HG03378 (cell line): ENCODE measurements around the gene UPF2.
A peak's percentile ranks its signal among the peaks of the same experiment; 100 is the strongest.
"Not testable (repeated sequence)": the region's sequence is repeated elsewhere in the genome, so short reads cannot be mapped to it uniquely, and the experiment has no call there.

ENCODE experiments used
- ATAC-seq: cut with Tn5 transposase; IDR thresholded peaks from one replicate; pipeline ENCODE4 v1.9.1; 2021; ENCODE audit warnings: mild to moderate bottlenecking, moderate library complexity; ENCODE audit not compliant: unreplicated experiment

UPF2 gene

GRCh38 chr10:12045596-12045995 lies 3.0 kb upstream of the UPF2 start:
- ATAC-seq = no peak

DNA sequence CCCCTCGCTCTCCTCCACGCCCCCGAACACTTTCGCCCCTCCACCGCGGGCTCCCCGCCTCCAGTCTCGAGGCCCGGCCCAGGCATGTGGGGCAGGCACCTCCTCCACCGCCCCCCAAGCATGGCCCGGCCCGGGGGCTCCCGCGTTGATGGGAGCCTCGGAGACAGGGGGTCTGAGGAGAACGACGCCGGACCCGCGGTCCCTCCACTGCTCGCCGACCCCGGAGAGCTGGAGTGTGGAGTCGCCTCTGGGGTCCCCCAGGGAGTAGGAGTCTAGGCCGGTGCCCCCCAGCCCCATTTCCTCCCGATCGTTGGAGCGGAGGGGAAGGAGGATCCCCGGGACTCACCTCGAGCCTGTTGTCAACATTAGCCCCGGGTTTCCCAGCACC lies 206 bp downstream of the UPF2 start:
- ATAC-seq = no peak

DNA sequence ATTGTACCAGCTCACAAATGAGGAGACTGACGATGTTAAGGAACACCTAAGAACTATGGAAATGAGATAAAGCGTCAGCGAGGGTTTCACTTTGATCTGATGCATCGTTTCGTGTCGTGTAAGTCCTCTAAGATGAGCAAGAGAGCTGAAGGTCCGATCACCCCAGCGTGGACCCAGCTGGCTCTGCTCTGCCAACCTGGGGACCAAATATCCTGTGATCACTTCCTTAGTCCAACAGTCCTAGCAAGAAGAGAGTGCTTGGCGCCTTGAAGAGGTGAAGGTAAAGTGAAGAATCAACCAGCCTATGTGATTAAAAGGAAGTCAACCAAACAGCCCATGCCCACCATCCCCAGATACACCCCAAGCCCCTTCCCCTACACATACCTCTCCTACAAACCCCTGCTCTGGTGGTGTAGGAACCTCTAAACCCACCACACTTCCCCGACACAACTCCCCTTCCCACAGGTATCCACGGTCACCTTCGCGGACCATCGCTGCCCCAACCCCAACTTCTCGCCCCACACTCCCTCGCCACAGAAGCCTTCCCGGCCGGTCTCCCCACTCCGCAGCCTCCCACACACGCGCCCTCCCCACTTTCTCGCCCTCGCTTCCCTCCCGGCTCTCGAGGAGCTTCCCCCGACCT lies 722 bp downstream of the UPF2 start:
- ATAC-seq = no peak

GRCh38 chr10:12036073-12036655 lies 6.4 kb downstream of the UPF2 start:
- ATAC-seq = no peak

- ATAC-seq = no peak
Observed at GRCh38 chr10:12031404-12031803, 11.2 kb downstream of the UPF2 start.

DNA sequence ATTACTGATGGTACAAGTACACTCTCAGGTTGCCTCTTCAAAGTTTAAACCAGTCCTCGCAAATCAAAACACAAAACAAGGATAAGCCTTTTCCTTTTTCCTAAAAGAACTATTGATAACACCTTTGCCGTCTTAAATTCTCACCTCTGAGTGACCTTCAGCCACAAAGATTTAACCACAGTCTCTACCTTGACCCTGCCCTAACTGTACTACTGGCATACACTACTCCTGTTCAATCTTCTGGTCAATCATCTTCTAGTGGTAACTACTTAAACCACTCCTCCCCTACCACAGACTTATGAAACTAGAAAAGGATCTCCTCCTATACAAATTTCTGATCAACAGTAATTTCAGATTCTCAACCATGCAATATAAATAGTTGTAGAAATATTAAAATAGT lies 15.1 kb downstream of the UPF2 start:
- ATAC-seq = peak; percentile 91

DNA sequence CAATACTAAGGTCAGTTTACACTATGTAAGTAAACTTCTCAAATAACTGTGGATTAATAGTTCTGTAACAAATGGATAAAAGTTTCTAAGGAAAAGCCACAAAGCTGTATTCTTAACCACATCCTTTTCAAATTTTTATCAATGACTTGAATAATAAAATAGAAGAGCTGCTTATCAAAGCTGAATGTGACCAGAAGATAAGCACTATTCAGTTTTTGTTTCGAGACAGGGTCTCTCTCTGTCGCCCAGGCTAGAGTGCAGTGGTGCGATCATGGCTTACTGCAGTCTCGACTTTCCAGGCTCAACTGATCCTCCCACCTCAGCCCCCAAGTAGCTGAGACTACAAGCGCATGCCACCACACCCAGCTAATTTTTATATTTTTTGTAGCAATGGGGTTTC lies 17.0 kb downstream of the UPF2 start:
- no peak for ATAC-seq

GRCh38 chr10:12022580-12023257 lies 19.9 kb downstream of the UPF2 start:
- peak; percentile 42 for ATAC-seq

DNA sequence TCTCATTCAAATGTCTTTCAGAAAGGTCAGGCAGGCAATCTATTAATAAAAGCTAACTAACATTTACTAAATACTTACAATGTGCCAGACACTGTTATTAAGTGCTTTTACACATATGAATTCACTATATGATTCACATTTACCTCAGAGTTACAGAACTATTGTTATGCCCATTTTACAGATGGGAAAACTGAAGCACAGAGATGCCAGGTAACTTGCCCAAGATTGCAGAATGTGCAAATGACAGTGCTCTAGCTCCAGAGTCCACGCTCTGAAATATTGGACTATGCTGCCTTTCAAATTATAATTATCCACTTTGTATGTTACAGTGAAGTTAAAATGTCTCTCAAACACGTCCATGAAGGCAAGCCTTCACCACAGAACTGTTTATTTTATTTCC lies 22.0 kb downstream of the UPF2 start:
- ATAC-seq = no peak

DNA sequence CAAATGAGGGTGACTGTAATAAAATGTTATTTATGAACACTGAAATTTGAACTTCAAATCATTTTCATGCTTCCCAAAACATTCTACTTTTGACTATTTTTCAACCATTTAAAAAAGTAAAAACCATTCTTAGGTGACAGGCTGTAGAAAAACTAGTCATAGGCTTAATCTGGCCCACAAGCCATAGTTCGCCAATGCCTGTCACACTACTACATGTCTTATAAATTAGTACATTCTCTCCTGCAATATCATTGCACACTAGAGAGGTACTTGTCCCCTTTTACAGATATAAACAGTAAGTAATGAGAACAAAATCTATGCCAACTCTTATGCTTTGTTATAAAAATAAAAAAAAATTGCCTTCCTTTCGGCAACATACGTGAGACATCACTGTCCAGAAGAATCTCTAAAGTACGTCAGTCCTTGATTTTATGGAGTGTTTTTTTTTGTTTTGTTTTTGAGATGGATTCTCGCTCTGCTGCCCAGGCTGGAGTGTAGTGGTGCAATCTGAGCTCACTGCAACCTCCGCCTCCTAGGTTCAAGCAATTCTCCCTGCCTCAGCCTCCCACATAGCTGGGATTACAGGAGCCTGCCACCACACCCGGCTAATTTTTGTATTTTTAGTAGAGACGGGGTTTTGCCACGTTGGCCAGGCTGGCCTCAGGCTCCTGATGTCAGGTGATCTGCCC lies 23.2 kb downstream of the UPF2 start:
- no peak for ATAC-seq

- ATAC-seq = no peak
Observed at GRCh38 chr10:12018438-12019282, 23.9 kb downstream of the UPF2 start.

DNA sequence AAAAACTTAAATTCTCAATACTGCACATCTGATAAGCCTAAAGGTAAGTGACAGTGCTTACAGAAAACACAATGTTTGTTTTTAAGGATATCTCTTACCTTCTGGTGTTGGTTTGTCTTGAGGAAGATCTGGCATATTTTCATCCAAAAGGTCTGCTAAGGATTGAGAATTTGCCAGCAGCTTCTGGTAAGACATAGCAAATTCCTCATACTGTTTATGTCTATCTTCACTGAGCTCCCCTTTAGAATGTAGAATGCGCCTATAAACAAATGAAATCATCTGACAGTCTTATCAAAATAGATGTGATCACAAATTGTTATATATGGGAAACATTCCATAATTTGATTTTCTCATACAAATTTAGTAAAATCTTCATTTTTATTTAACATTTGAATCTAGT lies 28.7 kb downstream of the UPF2 start:
- ATAC-seq = no peak

GRCh38 chr10:12013391-12013790 lies 29.2 kb downstream of the UPF2 start:
- not testable (repeated sequence) for ATAC-seq

DNA sequence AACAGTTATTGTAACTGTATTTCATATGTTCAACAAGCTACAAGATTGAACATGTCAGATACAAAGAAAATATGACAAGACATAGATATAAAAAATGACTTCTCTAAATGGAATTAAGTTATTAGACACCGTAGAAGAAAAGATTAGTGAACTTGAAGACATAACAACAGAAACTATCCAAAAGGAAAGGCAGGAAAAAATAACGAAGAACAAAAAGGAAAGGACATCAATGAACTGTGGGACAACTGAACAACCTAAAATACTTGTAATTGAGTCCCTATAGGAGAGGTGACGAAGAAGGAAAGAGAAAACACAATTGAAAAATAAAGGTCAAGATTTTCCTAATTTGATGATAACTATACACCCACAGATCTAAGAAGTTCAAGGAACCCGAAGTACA lies 32.3 kb downstream of the UPF2 start:
- no peak for ATAC-seq

- ATAC-seq = not testable (repeated sequence)
Observed at GRCh38 chr10:12008842-12009241, 33.8 kb downstream of the UPF2 start.

GRCh38 chr10:12006671-12007070 lies 35.9 kb downstream of the UPF2 start:
- no peak for ATAC-seq

DNA sequence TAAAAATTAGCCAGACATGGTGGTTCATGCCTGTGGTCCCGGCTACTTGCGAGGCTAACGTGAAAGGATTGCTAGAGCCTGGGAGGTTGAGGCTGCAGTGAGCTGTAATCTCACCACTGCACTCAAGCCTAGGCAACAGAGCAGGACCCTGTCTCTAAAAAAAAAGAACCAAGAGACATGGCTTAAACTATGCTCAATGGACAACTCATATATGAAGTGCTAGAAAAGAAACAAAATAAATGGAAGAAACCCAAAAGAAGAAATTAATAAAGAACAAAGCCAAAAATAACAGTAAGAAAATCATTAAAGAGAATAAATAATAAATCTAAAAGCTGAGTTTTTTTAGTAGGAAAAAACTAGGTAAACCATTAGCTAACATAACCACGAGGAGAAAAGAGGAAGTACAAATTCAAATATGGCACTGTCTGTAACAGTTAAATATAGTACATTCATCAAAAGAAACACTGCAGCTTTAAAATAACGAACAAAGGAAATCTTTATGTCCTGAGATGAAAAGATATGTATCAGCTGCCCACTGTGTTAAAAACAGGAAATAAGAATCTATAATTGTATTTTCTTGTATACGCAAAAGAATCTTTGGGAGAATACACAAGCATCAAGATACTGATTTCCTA lies 48.7 kb downstream of the UPF2 start:
- peak; percentile 74 for ATAC-seq

DNA sequence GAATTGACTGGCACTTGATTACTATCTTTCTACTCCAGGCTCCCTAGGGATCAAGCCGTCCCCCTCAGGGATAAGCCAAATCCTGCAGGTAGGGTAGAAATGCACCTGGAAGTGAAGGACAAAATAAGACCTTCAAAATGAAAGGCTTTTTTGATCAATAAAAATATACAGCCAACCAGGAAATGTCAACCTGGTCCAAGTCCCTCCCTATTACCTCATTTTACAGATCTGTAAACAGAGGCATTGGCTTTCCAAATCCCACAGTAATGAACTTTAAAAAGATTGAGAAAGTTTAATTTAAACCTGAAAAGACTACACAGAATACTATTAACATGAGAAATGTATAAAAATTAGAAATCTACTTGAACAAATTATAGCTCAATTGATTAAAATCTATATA lies 53.7 kb downstream of the UPF2 start:
- no peak for ATAC-seq

DNA sequence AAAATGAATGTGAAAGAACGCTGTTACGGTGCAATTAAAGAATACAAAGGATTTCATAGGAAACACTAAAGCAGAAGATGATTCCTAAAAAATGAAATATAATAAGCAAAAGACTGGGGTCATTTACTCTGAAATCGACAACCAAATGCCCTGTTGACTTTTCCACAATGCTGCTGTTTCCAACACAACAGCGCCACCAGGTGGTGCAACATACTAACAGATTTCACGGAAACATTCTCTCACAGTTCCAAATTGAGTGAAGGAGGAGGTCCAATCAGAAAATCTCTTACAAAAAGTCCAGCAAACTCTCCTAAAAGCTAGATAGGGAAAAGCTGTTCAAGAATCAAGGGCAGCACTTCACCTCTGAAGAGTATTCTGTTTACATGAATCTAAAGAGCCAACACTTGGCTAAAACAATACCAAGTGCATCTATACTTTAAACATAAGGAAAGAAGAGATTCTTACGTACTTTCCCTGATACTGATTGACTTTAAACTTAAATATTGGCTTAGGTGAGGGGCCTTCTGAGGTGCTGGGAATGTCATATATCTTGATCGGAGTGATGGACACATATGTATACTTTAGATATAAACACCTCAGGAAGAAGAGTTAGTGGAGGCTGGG lies 55.9 kb downstream of the UPF2 start:
- ATAC-seq = no peak

DNA sequence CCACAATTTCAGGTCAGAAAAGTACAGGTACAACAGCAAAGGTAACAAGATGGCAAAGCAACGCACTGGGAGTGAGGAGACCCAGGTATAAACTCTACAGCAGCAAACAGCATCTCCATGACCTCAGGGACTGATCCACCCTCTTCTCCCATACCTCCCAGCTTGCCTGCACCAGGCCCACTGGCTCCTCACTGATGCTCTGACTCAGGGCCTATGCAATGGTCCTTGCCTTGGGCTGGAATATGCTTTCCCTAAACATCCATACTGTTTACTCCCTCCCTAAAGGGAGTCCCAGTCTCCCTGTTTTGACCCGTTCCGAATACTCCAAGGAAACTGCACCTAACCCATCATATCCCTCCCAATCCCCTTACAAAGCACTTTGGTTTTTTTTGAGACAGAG lies 60.4 kb downstream of the UPF2 start:
- no peak for ATAC-seq
